SK-N-SH (cell line): Measurements from ENCODE around the gene PMEPA1. TPM values are rescaled to one million over a fixed set of nuclear protein-coding genes. Genes with fewer than 3 reads are reported as not detected.

Experiments
- CTCF ChIA-PET: fragments of 300-600, 350-600 bp; formaldehyde crosslinking; extraction: SDS; loops from one replicate; lab custom pipeline; 2021; lab: Yijun Ruan, JAX
- POLR2A ChIA-PET: fragments of 350-600 bp; sonication (Branson Sonifier 250); formaldehyde crosslinking; extraction: SDS; loops from one replicate; lab custom pipeline; 2020; ENCODE audit warnings: antibody characterized with exemption, inconsistent platforms; lab: Yijun Ruan, JAX
- DNase-seq: peaks from one replicate; pipeline ENCODE4 v3.0.0; 2012
- H2AFZ ChIP-seq: fragments of 200-600 bp; sonication (generic); 2 replicates; pipeline ENCODE4 v1.8.1; 2016; ENCODE audit warnings: antibody characterized with exemption, mild to moderate bottlenecking, low read depth
- H3F3A ChIP-seq: fragments of 200-600 bp; sonication (generic); replicated peaks from 2 replicates; pipeline ENCODE3; 2016; ENCODE audit warnings: antibody characterized with exemption, mild to moderate bottlenecking; ENCODE audit not compliant: insufficient read depth
- H3K27ac ChIP-seq, 2 experiments: fragments of 200-500 bp in 1 of 2; fragments of 200-600 bp in 1 of 2; sonication (Bioruptor generic) in 1 of 2; sonication (generic), shearing (Covaris generic) in 1 of 2; 2 replicates each; pipeline versions ENCODE4 v1.5.1 to v1.6.1; 2014 to 2016; ENCODE audit warnings: low read depth in 2 of 2, inconsistent platforms in 1 of 2, low read length in 1 of 2, mild to moderate bottlenecking in 1 of 2, mixed read lengths in 1 of 2
- H3K27me3 ChIP-seq: fragments of 200-600 bp; sonication (generic), shearing (Covaris generic); 2 replicates; pipeline ENCODE4 v1.6.1; 2016; ENCODE audit warnings: mixed run types; ENCODE audit not compliant: insufficient read depth
- H3K36me3 ChIP-seq, 2 experiments: fragments of 200-500 bp in 1 of 2; fragments of 200-600 bp in 1 of 2; sonication (Bioruptor generic) in 1 of 2; sonication (generic) in 1 of 2; replicated peaks in 1 of 2; 2 replicates each; pipeline versions ENCODE3 to v1.5.1; 2014 to 2016; ENCODE audit warnings: low read length in 1 of 2, mild to moderate bottlenecking in 1 of 2; ENCODE audit not compliant: insufficient read depth in 2 of 2, control insufficient read depth in 1 of 2
- H3K4me1 ChIP-seq, 2 experiments: fragments of 200-500 bp in 1 of 2; fragments of 200-600 bp in 1 of 2; sonication (Bioruptor generic) in 1 of 2; sonication (generic), shearing (Covaris generic) in 1 of 2; 2 replicates each; pipeline versions ENCODE4 v1.5.1 to v1.6.1; 2014 to 2016; ENCODE audit warnings: low read depth in 1 of 2, low read length in 1 of 2, mixed run types in 1 of 2; ENCODE audit not compliant: insufficient read depth in 2 of 2, control insufficient read depth in 1 of 2
- H3K4me2 ChIP-seq: fragments of 200-600 bp; sonication (generic), shearing (Covaris generic); 2 replicates; pipeline ENCODE4 v1.6.1; 2017; ENCODE audit warnings: mixed run types
- H3K4me3 ChIP-seq, 2 experiments: fragments of 200-500 bp in 1 of 2; fragments of 200-600 bp in 1 of 2; sonication (Bioruptor generic) in 1 of 2; sonication (generic), shearing (Covaris generic) in 1 of 2; 2 replicates each; pipeline versions ENCODE4 v1.5.1 to v1.8.1; 2014 to 2016; ENCODE audit warnings: low read depth in 2 of 2, inconsistent platforms in 1 of 2, low read length in 1 of 2, mild to moderate bottlenecking in 1 of 2, mixed read lengths in 1 of 2, moderate library complexity in 1 of 2
- H3K79me2 ChIP-seq: fragments of 200-600 bp; sonication (generic); 2 replicates; pipeline ENCODE4 v1.8.1; 2017; ENCODE audit warnings: mild to moderate bottlenecking; ENCODE audit not compliant: insufficient read depth
- H3K9ac ChIP-seq: fragments of 200-600 bp; sonication (generic); 2 replicates; pipeline ENCODE4 v1.6.1; 2017; ENCODE audit warnings: mixed run types
- H3K9me2 ChIP-seq: fragments of 200-600 bp; sonication (generic); 2 replicates; pipeline ENCODE4 v1.6.1; 2017; ENCODE audit warnings: mixed run types
- H3K9me3 ChIP-seq: fragments of 200-600 bp; sonication (generic); 2 replicates; pipeline ENCODE4 v1.6.1; 2017; ENCODE audit warnings: mixed run types, mild to moderate bottlenecking, moderate library complexity
- H4K20me1 ChIP-seq: fragments of 200-600 bp; sonication (generic); 2 replicates; pipeline ENCODE4 v1.6.1; 2017; ENCODE audit warnings: mild to moderate bottlenecking, mixed run types; ENCODE audit not compliant: insufficient read depth
- CTCF ChIP-seq: fragments of 200-600 bp; sonication (generic); IDR thresholded peaks from 2 replicates; pipeline ENCODE4 v1.6.1; 2017; ENCODE audit warnings: antibody characterized with exemption, mild to moderate bottlenecking, moderate library complexity
- ELF1 ChIP-seq: IDR thresholded peaks from 2 replicates; pipeline ENCODE4 v1.4.0; 2012
- EP300 ChIP-seq, 2 experiments: IDR thresholded peaks; 2 replicates each; pipeline versions ENCODE4 v1.4.0 to v1.6.1; 2012; ENCODE audit warnings: borderline replicate concordance in 1 of 2, low read depth in 1 of 2, low read length in 1 of 2
- FOSL2 ChIP-seq: IDR thresholded peaks from 2 replicates; pipeline ENCODE4 v1.4.0; 2012; ENCODE audit warnings: low read depth, mild to moderate bottlenecking, moderate library complexity, borderline replicate concordance
- FOXM1 ChIP-seq: IDR thresholded peaks from 2 replicates; pipeline ENCODE4 v1.4.0; 2012; ENCODE audit warnings: low read depth, mild to moderate bottlenecking
- GABPA ChIP-seq: IDR thresholded peaks from 2 replicates; pipeline ENCODE4 v1.4.0; 2012; ENCODE audit warnings: low read depth, mild to moderate bottlenecking
- GATA2 ChIP-seq: sonication (generic); formaldehyde crosslinking; IDR thresholded peaks from 2 replicates; pipeline ENCODE4 v1.5.0; 2020; ENCODE audit warnings: mild to moderate bottlenecking, missing genetic modification reagents
- IRF3 ChIP-seq: fragments of 150-350 bp; IDR thresholded peaks from 2 replicates; pipeline ENCODE4 v1.6.1; 2016; ENCODE audit warnings: mild to moderate bottlenecking, low read depth, low read length
- JUND ChIP-seq: IDR thresholded peaks from 2 replicates; pipeline ENCODE4 v1.4.0; 2012
- MAX ChIP-seq: IDR thresholded peaks from 2 replicates; pipeline ENCODE4 v1.4.0; 2012; ENCODE audit warnings: low read depth
- MXI1 ChIP-seq: IDR thresholded peaks from 2 replicates; pipeline ENCODE4 v1.6.1; 2012; ENCODE audit warnings: mild to moderate bottlenecking, low read depth, low read length, improper control_type of control experiment
- NRF1 ChIP-seq: IDR thresholded peaks from 2 replicates; pipeline ENCODE4 v1.6.1; 2012; ENCODE audit warnings: low read depth, mild to moderate bottlenecking, low read length
- RCOR1 ChIP-seq: fragments of 150-350 bp; IDR thresholded peaks from 2 replicates; pipeline ENCODE4 v1.6.1; 2017; ENCODE audit warnings: antibody characterized with exemption, low read length
- RFX5 ChIP-seq: IDR thresholded peaks from 2 replicates; pipeline ENCODE4 v1.6.1; 2012; ENCODE audit warnings: mild to moderate bottlenecking, improper control_type of control experiment, low read length
- RXRA ChIP-seq: IDR thresholded peaks from 2 replicates; pipeline ENCODE4 v1.4.0; 2012; ENCODE audit warnings: low read depth, mild to moderate bottlenecking, borderline replicate concordance
- TAF1 ChIP-seq: IDR thresholded peaks from 2 replicates; pipeline ENCODE4 v1.6.1; 2012; ENCODE audit warnings: low read depth, mild to moderate bottlenecking, low read length, moderate library complexity, borderline replicate concordance
- TCF12 ChIP-seq: IDR thresholded peaks from 2 replicates; pipeline ENCODE4 v1.4.0; 2012
- ZBTB33 ChIP-seq: IDR thresholded peaks from 2 replicates; pipeline ENCODE4 v1.4.0; 2012; ENCODE audit warnings: low read depth, borderline replicate concordance
- WGBS: methylation state at CpG from one replicate; pipeline ENCODE4 v1.1.6; 2017; ENCODE audit warnings: low lambda C conversion rate; 5-methylcytosine and 5-hydroxymethylcytosine counted together
- polyA plus RNA-seq, 3 experiments: library from polyadenylated mRNA; depleted of rRNA; stranded (reverse); fragments of >200 nt; gene quantifications; 2 replicates each; pipeline ENCODE4 v1.2.3, GENCODE V29; 2012
- TF ChIP-seq, protein P1 (sequence below): IDR thresholded peaks from 2 replicates; pipeline ENCODE4 v1.4.0; 2012; ENCODE audit warnings: low read depth, borderline replicate concordance

The PMEPA1 gene
- polyA plus RNA-seq, 1 of the 3 experiments (the other 2 are of a cell fraction) = 7.1 TPM

DNA sequence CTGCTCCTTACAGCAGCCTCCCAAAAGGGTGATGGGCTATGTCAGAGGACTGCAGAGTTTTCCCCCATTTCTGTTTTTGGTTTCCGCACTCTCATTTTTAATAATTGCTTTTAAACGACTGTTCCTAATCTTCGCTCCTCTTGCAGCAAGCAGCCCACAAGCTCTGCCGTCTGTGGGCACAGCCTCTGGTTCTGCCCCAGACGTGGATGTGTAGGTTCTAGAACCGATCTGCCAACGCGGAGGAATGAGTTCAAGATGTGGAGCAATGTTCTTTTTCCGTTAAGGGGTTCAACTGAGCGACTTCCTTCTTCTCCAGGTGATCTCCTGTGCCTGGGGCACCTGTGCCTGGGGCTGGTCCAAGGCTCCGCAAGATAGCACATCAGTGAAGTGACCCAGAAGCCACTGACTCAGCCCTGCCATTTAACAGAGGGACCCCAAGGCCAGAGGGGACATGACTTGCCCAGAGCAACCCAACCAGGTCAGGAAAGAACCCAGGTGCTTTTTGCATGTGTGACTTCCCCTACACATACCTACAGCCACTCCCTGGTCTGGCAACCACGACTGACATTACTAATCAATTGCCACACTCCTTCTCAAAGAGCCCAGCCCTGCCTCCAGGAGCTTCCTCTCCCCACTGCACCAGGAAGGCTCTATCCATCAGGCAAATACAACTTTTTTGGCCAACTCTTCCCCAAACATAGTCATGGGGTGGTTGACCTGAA, 22.7 kb downstream of the PMEPA1 start:
- no peaks in the 10 kb centered on the region for H3K27me3 ChIP-seq
- peak overlapping the region in 1 of 2 experiments; percentile 94; a peak in 2 of 4 replicates for H3K27ac ChIP-seq
- no peaks in the 10 kb centered on the region for H3F3A ChIP-seq
- H3K9ac ChIP-seq = no peak overlapping the region
- H3K9me3 ChIP-seq = no peaks in the 10 kb centered on the region
- no peak overlapping the region for H3K4me2 ChIP-seq
- CTCF ChIA-PET = interaction anchor here (0.6 to 1.8 kb wide), 4 partner anchors 11 to 492 kb away, joined by 3 to 6 read pairs (median 3); no protein-coding TSS in a partner anchor
- no peak for DNase-seq
- no peak overlapping the region for H2AFZ ChIP-seq
- H3K9me2 ChIP-seq = no peaks in the 10 kb centered on the region
- peaks cover 14 to 99% of the 10 kb centered on the region in 2 experiments; a peak in 2 of 4 replicates for H3K4me1 ChIP-seq
- peaks cover 0 to 4% of the 10 kb centered on the region in 2 experiments for H3K36me3 ChIP-seq
- peaks cover 94% of the 10 kb centered on the region for H4K20me1 ChIP-seq
- TF ChIP-seq NRF1 (no peak), JUND (no peak), ELF1 (no peak), GABPA (no peak), EP300 (IDR thresholded peaks at IDR 0.05; ENCODE audit: borderline replicate concordance in 1 of 2, low read depth in 1 of 2, low read length in 1 of 2) (no peak), FOSL2 (no peak), TAF1 (no peak), MAX (no peak), RFX5 (no peak), RCOR1 (no peak), FOXM1 (no peak), RXRA (no peak), TCF12 (no peak), ZBTB33 (no peak), MXI1 (no peak), GATA2 (CRISPR knock-in tag) (no peak), CTCF (no peak), IRF3 (no peak)
- TF ChIP-seq, protein P1, sequence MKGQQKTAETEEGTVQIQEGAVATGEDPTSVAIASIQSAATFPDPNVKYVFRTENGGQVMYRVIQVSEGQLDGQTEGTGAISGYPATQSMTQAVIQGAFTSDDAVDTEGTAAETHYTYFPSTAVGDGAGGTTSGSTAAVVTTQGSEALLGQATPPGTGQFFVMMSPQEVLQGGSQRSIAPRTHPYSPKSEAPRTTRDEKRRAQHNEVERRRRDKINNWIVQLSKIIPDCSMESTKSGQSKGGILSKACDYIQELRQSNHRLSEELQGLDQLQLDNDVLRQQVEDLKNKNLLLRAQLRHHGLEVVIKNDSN = no peak
- no peak overlapping the region for H3K4me3 ChIP-seq
- WGBS = 91% methylated on average over 12 of the region's 12 CpGs
- POLR2A ChIA-PET = interaction anchor here (0.6 kb wide), 1 partner anchor 389 kb away, joined by 3 read pairs; no protein-coding TSS in a partner anchor
- H3K79me2 ChIP-seq = peaks cover 100% of the 10 kb centered on the region
